ENCODE results near the gene PLCG2.

PLCG2 gene

GRCh38 chr16:81883235-81883634 is 104.1 kb downstream of the PLCG2 start:
- H2AFZ ChIP-seq (ENCODE audit: low read depth, low read length) = no peak overlapping the region
- no peaks in the 10 kb centered on the region for H3K9me3 ChIP-seq (ENCODE audit: insufficient read depth, low read length)
- H3K27me3 ChIP-seq (ENCODE audit: low read depth, low read length) = no peaks in the 10 kb centered on the region
- no peak overlapping the region for H3K27ac ChIP-seq (ENCODE audit: low read length)
- no peak overlapping the region for H3K9ac ChIP-seq (ENCODE audit: low read length)
- H3K4me3 ChIP-seq (ENCODE audit: low read length) = no peak overlapping the region
- no peaks in the 10 kb centered on the region for H3K79me2 ChIP-seq (ENCODE audit: low read length)
- peaks cover 27% of the 10 kb centered on the region for H3K36me3 ChIP-seq (replicated peaks; ENCODE audit: low read depth, low read length)
- TF ChIP-seq EZH2phosphoT487 (IDR thresholded peaks at IDR 0.05; ENCODE audit: low read depth) = no peak
- TF ChIP-seq CTCF (IDR thresholded peaks at IDR 0.05; ENCODE audit: low read depth, low read length) = no peak
- H4K20me1 ChIP-seq (ENCODE audit: insufficient read depth, low read length) = peaks cover 16% of the 10 kb centered on the region
- no peak overlapping the region for H3K4me2 ChIP-seq (ENCODE audit: low read length)
- 0 out of 2 replicates have a peak, but pooled peaks cover 5% of the 10 kb centered on the region for H3K4me1 ChIP-seq (ENCODE audit: low read length)

- H3K9ac ChIP-seq (ENCODE audit: low read length) = no peak overlapping the region
- H3K27ac ChIP-seq (ENCODE audit: low read length) = no peak overlapping the region
- no peaks in the 10 kb centered on the region for H3K79me2 ChIP-seq (ENCODE audit: low read length)
- no peaks in the 10 kb centered on the region for H3K9me3 ChIP-seq (ENCODE audit: insufficient read depth, low read length)
- no peak overlapping the region for H3K4me2 ChIP-seq (ENCODE audit: low read length)
- H3K27me3 ChIP-seq (ENCODE audit: low read depth, low read length) = no peaks in the 10 kb centered on the region
- H3K4me3 ChIP-seq (ENCODE audit: low read length) = no peak overlapping the region
- TF ChIP-seq CTCF (IDR thresholded peaks at IDR 0.05; ENCODE audit: low read depth, low read length) (peak; percentile 78), EZH2phosphoT487 (IDR thresholded peaks at IDR 0.05; ENCODE audit: low read depth) (no peak)
- H3K4me1 ChIP-seq (ENCODE audit: low read length) = 0 out of 2 replicates have a peak, but pooled peaks cover 5% of the 10 kb centered on the region
- H3K36me3 ChIP-seq (replicated peaks; ENCODE audit: low read depth, low read length) = peaks cover 26% of the 10 kb centered on the region
- H4K20me1 ChIP-seq (ENCODE audit: insufficient read depth, low read length) = peaks cover 12% of the 10 kb centered on the region; the same call in 1 of the 2 replicates
- no peak overlapping the region for H2AFZ ChIP-seq (ENCODE audit: low read depth, low read length)
Observed at GRCh38 chr16:81885976-81886586, 107.0 kb downstream of the PLCG2 start.

GRCh38 chr16:81888520-81889394 is 109.7 kb downstream of the PLCG2 start:
- H3K4me3 ChIP-seq (ENCODE audit: low read length) = no peak overlapping the region
- H3K36me3 ChIP-seq (replicated peaks; ENCODE audit: low read depth, low read length) = peaks cover 41% of the 10 kb centered on the region
- 0 out of 2 replicates have a peak, but pooled peaks cover 5% of the 10 kb centered on the region for H3K4me1 ChIP-seq (ENCODE audit: low read length)
- H3K4me2 ChIP-seq (ENCODE audit: low read length) = no peak overlapping the region
- peaks cover 17% of the 10 kb centered on the region; the same call in 1 of the 2 replicates for H4K20me1 ChIP-seq (ENCODE audit: insufficient read depth, low read length)
- no peaks in the 10 kb centered on the region for H3K9me3 ChIP-seq (ENCODE audit: insufficient read depth, low read length)
- H3K9ac ChIP-seq (ENCODE audit: low read length) = no peak overlapping the region
- H3K27ac ChIP-seq (ENCODE audit: low read length) = no peak overlapping the region
- no peaks in the 10 kb centered on the region for H3K79me2 ChIP-seq (ENCODE audit: low read length)
- no peaks in the 10 kb centered on the region for H3K27me3 ChIP-seq (ENCODE audit: low read depth, low read length)
- TF ChIP-seq CTCF (IDR thresholded peaks at IDR 0.05; ENCODE audit: low read depth, low read length) = no peak
- no peak for TF ChIP-seq EZH2phosphoT487 (IDR thresholded peaks at IDR 0.05; ENCODE audit: low read depth)
- no peak overlapping the region for H2AFZ ChIP-seq (ENCODE audit: low read depth, low read length)

GRCh38 chr16:81891736-81892364 is 112.8 kb downstream of the PLCG2 start:
- H3K4me2 ChIP-seq (ENCODE audit: low read length) = no peak overlapping the region
- peaks cover 14% of the 10 kb centered on the region; the same call in 1 of the 2 replicates for H4K20me1 ChIP-seq (ENCODE audit: insufficient read depth, low read length)

More at GRCh38 chr16:81891736-81892364, 112.8 kb downstream of the PLCG2 start:
- no peak overlapping the region for H3K9ac ChIP-seq (ENCODE audit: low read length)
- no peaks in the 10 kb centered on the region for H3K27me3 ChIP-seq (ENCODE audit: low read depth, low read length)
- H3K79me2 ChIP-seq (ENCODE audit: low read length) = no peaks in the 10 kb centered on the region
- H3K27ac ChIP-seq (ENCODE audit: low read length) = no peak overlapping the region
- no peaks in the 10 kb centered on the region for H3K9me3 ChIP-seq (ENCODE audit: insufficient read depth, low read length)
- H3K36me3 ChIP-seq (replicated peaks; ENCODE audit: low read depth, low read length) = peaks cover 47% of the 10 kb centered on the region
- no peak overlapping the region for H2AFZ ChIP-seq (ENCODE audit: low read depth, low read length)
- TF ChIP-seq CTCF (IDR thresholded peaks at IDR 0.05; ENCODE audit: low read depth, low read length) (no peak), EZH2phosphoT487 (IDR thresholded peaks at IDR 0.05; ENCODE audit: low read depth) (no peak)
- no peak overlapping the region for H3K4me3 ChIP-seq (ENCODE audit: low read length)
- H3K4me1 ChIP-seq (ENCODE audit: low read length) = no peaks in the 10 kb centered on the region

All from OCI-LY3 (cell line).